Measurements from ENCODE around the gene AHI1. TPM values are rescaled to one million over a fixed set of nuclear protein-coding genes. Genes with fewer than 3 reads are reported as not detected.

AHI1 gene
- total RNA-seq, 1 experiment from 2014 or later = 18.8 TPM

GRCh38 chr6:135535989-135536414, 38.5 kb upstream of the AHI1 start (continued):
- TF ChIP-seq PRDM15 (CRISPR knock-in tag; IDR thresholded peaks at IDR 0.05) = no peak
- no peak for TF ChIP-seq TEAD4 (CRISPR knock-in tag; IDR thresholded peaks at IDR 0.05)
- no peak for TF ChIP-seq ATF3 (CRISPR knock-in tag; conservative IDR thresholded peaks at IDR 0.05)
- no peak for TF ChIP-seq ZNF416 (CRISPR knock-in tag; IDR thresholded peaks at IDR 0.05)
- TF ChIP-seq IRF1 (CRISPR knock-in tag; IDR thresholded peaks at IDR 0.05) = no peak
- no peak for TF ChIP-seq CREM (CRISPR knock-in tag; IDR thresholded peaks at IDR 0.05)
- no peak for TF ChIP-seq NFYB (CRISPR knock-in tag; conservative IDR thresholded peaks at IDR 0.05; ENCODE audit: low read depth)

- Mint-ChIP-seq H3K27ac (no peak overlapping the region), H3K4me3 (no peak overlapping the region), H3K9me3 (peaks cover 10% of the 10 kb centered on the region), H3K36me3 (no peaks in the 10 kb centered on the region), H3K27me3 (ENCODE audit: low read depth) (no peaks in the 10 kb centered on the region), H3K4me1 (peaks cover 8% of the 10 kb centered on the region)
- DNase-seq (ENCODE audit: low spot score) (no peak), ATAC-seq (no peak)
- POLR2A ChIA-PET = no interaction called here
- CTCF ChIA-PET = interaction anchor here (0.9 to 1.8 kb wide), 6 partner anchors 19 to 404 kb away, joined by 3 to 10 read pairs (median 4); no protein-coding TSS in a partner anchor
- TF ChIP-seq ZNF671 (CRISPR knock-in tag; IDR thresholded peaks at IDR 0.05) (no peak), FOXK1 (CRISPR knock-in tag; IDR thresholded peaks at IDR 0.05) (no peak), ZNF423 (CRISPR knock-in tag; IDR thresholded peaks at IDR 0.05) (no peak), ARID4B (CRISPR knock-in tag; IDR thresholded peaks at IDR 0.05; ENCODE audit: borderline replicate concordance) (no peak), PRRX2 (CRISPR knock-in tag; IDR thresholded peaks at IDR 0.05) (no peak), ZNF512 (CRISPR knock-in tag; IDR thresholded peaks at IDR 0.05; ENCODE audit: borderline replicate concordance) (no peak), ZNF138 (CRISPR knock-in tag; conservative IDR thresholded peaks at IDR 0.05) (no peak), ERG (CRISPR knock-in tag; IDR thresholded peaks at IDR 0.05) (no peak), ZNF425 (CRISPR knock-in tag; conservative IDR thresholded peaks at IDR 0.05) (no peak), HMGXB4 (CRISPR knock-in tag; IDR thresholded peaks at IDR 0.05) (no peak), SP1 (CRISPR knock-in tag; conservative IDR thresholded peaks at IDR 0.05) (no peak), CREB1 (CRISPR knock-in tag; IDR thresholded peaks at IDR 0.05) (no peak), ESRRA (CRISPR knock-in tag; IDR thresholded peaks at IDR 0.05; ENCODE audit: borderline replicate concordance) (no peak), NR1H2 (CRISPR knock-in tag; IDR thresholded peaks at IDR 0.05) (no peak)
These were observed 37.3 kb upstream of the AHI1 start for GRCh38 chr6:135534773-135535380.

All from WTC11 (cell line).